Body of pancreas (tissue), 4 donors: ENCODE measurements around the gene HSFX3.

ENCODE experiments used
- POLR2A ChIP-seq, 3 donors: fragments of 450-650 bp; IDR thresholded peaks; one replicate each; pipeline ENCODE4 v1.6.1; 2016; ENCODE audit warnings: antibody characterized with exemption in 3 of 3, mild to moderate bottlenecking in 2 of 3
- TF ChIP-seq, protein P1 (sequence below), 7 experiments: fragments of 450-650 bp in 4 of 7; fragments of 200-600 bp in 3 of 7; sonication (generic) in 3 of 7; IDR thresholded peaks; one replicate each; pipeline ENCODE4 v1.5.1; 2016 to 2019; ENCODE audit warnings: antibody characterized with exemption in 7 of 7

DNA sequence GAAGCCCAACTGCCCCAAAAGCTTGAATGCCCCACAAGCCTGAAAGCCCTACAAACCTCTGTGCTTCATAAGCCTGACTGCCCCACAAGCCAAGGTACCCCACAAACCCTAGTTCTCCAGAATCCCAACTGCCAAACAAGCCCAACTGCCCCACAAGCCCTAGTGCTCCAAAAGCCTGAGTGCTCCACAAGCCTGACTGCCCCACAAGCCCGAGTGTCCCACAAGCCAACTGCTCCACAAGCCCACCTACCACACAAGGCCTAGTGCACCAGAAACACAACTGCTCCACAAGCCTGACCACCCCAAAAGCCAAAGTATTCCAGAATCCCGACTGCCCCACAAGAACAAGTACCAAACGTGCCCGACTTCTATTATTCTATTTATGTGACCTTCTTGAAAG is 13.6 kb upstream of the HSFX3 start:
- no peak for TF ChIP-seq POLR2A (IDR thresholded peaks at IDR 0.05)
- TF ChIP-seq, protein P1, sequence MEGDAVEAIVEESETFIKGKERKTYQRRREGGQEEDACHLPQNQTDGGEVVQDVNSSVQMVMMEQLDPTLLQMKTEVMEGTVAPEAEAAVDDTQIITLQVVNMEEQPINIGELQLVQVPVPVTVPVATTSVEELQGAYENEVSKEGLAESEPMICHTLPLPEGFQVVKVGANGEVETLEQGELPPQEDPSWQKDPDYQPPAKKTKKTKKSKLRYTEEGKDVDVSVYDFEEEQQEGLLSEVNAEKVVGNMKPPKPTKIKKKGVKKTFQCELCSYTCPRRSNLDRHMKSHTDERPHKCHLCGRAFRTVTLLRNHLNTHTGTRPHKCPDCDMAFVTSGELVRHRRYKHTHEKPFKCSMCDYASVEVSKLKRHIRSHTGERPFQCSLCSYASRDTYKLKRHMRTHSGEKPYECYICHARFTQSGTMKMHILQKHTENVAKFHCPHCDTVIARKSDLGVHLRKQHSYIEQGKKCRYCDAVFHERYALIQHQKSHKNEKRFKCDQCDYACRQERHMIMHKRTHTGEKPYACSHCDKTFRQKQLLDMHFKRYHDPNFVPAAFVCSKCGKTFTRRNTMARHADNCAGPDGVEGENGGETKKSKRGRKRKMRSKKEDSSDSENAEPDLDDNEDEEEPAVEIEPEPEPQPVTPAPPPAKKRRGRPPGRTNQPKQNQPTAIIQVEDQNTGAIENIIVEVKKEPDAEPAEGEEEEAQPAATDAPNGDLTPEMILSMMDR (IDR thresholded peaks at IDR 0.05) = no peak
